ENCODE data around the gene DCAF17. TPM values are rescaled to one million over a fixed set of nuclear protein-coding genes. Genes with fewer than 3 reads are reported as not detected.

Gene DCAF17
- total RNA-seq, 2 experiments from 2014 or later = 13.0 to 14.3 TPM

GRCh38 chr2:171512683-171513195 is 78.7 kb downstream of the DCAF17 start:
- Mint-ChIP-seq H3K27me3 (peaks cover 5% of the 10 kb centered on the region), H3K9me3 (no peaks in the 10 kb centered on the region), H3K4me1 (ENCODE audit: low read depth) (no peaks in the 10 kb centered on the region), H3K27ac (no peak overlapping the region), H3K36me3 (ENCODE audit: low read depth) (no peaks in the 10 kb centered on the region), H3K4me3 (no peak overlapping the region)
- H3K4me3 ChIP-seq (ENCODE audit: low read length) = no peak overlapping the region
- H3K27ac ChIP-seq (ENCODE audit: low read depth in 1 of 2, low read length in 2 of 2) = no peak overlapping the region
- no peaks in the 10 kb centered on the region for H3K4me1 ChIP-seq (ENCODE audit: insufficient read depth, low read length)
- H3K36me3 ChIP-seq (ENCODE audit: insufficient read depth, low read length) = no peaks in the 10 kb centered on the region
- ChIA-PET CTCF (no interaction called here), POLR2A (no interaction called here)
- H3K27me3 ChIP-seq (ENCODE audit: control insufficient read depth in 1 of 2, insufficient read depth in 2 of 2, low read length in 2 of 2) = no peaks in the 10 kb centered on the region
- ATAC-seq (ENCODE audit: poor library complexity) = no peak
- H3K9me3 ChIP-seq (ENCODE audit: control insufficient read depth in 1 of 2, insufficient read depth in 1 of 2, low read length in 2 of 2) = no peaks in the 10 kb centered on the region
- TF ChIP-seq CTCF (IDR thresholded peaks at IDR 0.05) = no peak
- intact Hi-C loops (cut with DNase I, micrococcal nuclease) = no loop called here
- no peak for DNase-seq

DNA sequence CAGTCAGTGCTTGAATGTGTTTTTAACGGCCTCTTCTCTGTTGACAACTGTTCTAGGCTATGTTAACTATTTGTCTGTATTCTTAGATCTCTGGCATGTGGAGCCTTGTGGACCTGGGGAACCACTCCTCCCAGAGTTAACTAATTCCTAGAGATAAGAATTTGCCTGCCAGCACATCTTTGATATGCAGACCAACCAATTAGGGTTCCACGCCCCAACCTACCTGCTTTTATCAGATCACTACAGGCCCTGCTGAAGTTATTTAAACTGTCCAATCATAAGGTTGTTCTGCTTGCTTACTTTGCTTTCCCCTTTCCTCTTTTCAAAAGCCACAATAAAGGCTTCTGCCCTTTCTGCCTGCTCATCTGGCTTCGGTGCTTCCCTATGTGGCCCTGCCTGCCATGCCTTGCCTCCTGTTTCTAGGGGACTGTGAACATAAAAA is 79.7 kb downstream of the DCAF17 start:
- CTCF ChIA-PET = no interaction called here
- no peak overlapping the region for H3K27ac ChIP-seq (ENCODE audit: low read depth in 1 of 2, low read length in 2 of 2)
- H3K27ac Mint-ChIP-seq = no peak overlapping the region

GRCh38 chr2:171514908-171515582 is 81.0 kb downstream of the DCAF17 start:
- no peak overlapping the region for H3K27ac Mint-ChIP-seq
- intact Hi-C loops (cut with DNase I, micrococcal nuclease) = no loop called here
- H3K36me3 ChIP-seq (ENCODE audit: insufficient read depth, low read length) = no peaks in the 10 kb centered on the region
- no peak overlapping the region for H3K27ac ChIP-seq (ENCODE audit: low read depth in 1 of 2, low read length in 2 of 2)
- H3K4me1 ChIP-seq (ENCODE audit: insufficient read depth, low read length) = no peaks in the 10 kb centered on the region
- H3K9me3 Mint-ChIP-seq = no peaks in the 10 kb centered on the region
- CTCF ChIA-PET = no interaction called here
- H3K4me3 Mint-ChIP-seq = no peak overlapping the region
- no peaks in the 10 kb centered on the region for H3K4me1 Mint-ChIP-seq (ENCODE audit: low read depth)
- no peak for DNase-seq
- H3K27me3 ChIP-seq (ENCODE audit: control insufficient read depth in 1 of 2, insufficient read depth in 2 of 2, low read length in 2 of 2) = no peaks in the 10 kb centered on the region
- no peaks in the 10 kb centered on the region for H3K36me3 Mint-ChIP-seq (ENCODE audit: low read depth)
- peaks cover 19% of the 10 kb centered on the region for H3K27me3 Mint-ChIP-seq
- no peak for ATAC-seq (ENCODE audit: poor library complexity)
- POLR2A ChIA-PET = no interaction called here
- H3K9me3 ChIP-seq (ENCODE audit: control insufficient read depth in 1 of 2, insufficient read depth in 1 of 2, low read length in 2 of 2) = no peaks in the 10 kb centered on the region
- no peak overlapping the region for H3K4me3 ChIP-seq (ENCODE audit: low read length)
- no peak for TF ChIP-seq CTCF (IDR thresholded peaks at IDR 0.05)

More for the DNA sequence above, 79.7 kb downstream of the DCAF17 start:
- Histone ChIP-seq H3K4me3 (ENCODE audit: low read length) (no peak overlapping the region), H3K9me3 (ENCODE audit: control insufficient read depth in 1 of 2, insufficient read depth in 1 of 2, low read length in 2 of 2) (no peaks in the 10 kb centered on the region), H3K27me3 (ENCODE audit: control insufficient read depth in 1 of 2, insufficient read depth in 2 of 2, low read length in 2 of 2) (no peaks in the 10 kb centered on the region), H3K4me1 (ENCODE audit: insufficient read depth, low read length) (no peaks in the 10 kb centered on the region), H3K36me3 (ENCODE audit: insufficient read depth, low read length) (no peaks in the 10 kb centered on the region)
- H3K9me3 Mint-ChIP-seq = no peaks in the 10 kb centered on the region
- H3K27me3 Mint-ChIP-seq = peaks cover 6% of the 10 kb centered on the region
- ATAC-seq (ENCODE audit: poor library complexity) (no peak), DNase-seq (no peak)
- POLR2A ChIA-PET = no interaction called here
- H3K4me1 Mint-ChIP-seq (ENCODE audit: low read depth) = no peaks in the 10 kb centered on the region
- intact Hi-C loops (cut with DNase I, micrococcal nuclease) = no loop called here
- H3K36me3 Mint-ChIP-seq (ENCODE audit: low read depth) = no peaks in the 10 kb centered on the region
- TF ChIP-seq CTCF (IDR thresholded peaks at IDR 0.05) = no peak
- no peak overlapping the region for H3K4me3 Mint-ChIP-seq

Data from CD4-positive, alpha-beta T cell (primary cell).